Nephron progenitor cell (in vitro differentiated cells): ENCODE results near the gene FGG.

Experiments used
- DNase-seq: peaks from one replicate; pipeline ENCODE4 v3.0.0; 2021
- H3K27ac Mint-ChIP-seq: 2 replicates; pipeline ENCODE4 v1.8.0; 2021; ENCODE audit warnings: mild to moderate bottlenecking, moderate library complexity, mixed read lengths
- H3K27me3 Mint-ChIP-seq: 2 replicates; pipeline ENCODE4 v1.8.0; 2021; ENCODE audit warnings: mild to moderate bottlenecking, low read depth, mixed read lengths; ENCODE audit not compliant: poor library complexity
- H3K36me3 Mint-ChIP-seq: 2 replicates; pipeline ENCODE4 v1.8.0; 2021; ENCODE audit warnings: low read depth, mixed read lengths
- H3K4me1 Mint-ChIP-seq: 2 replicates; pipeline ENCODE4 v1.8.0; 2021; ENCODE audit warnings: mixed read lengths
- H3K4me3 Mint-ChIP-seq: 2 replicates; pipeline ENCODE4 v1.8.0; 2021; ENCODE audit warnings: mild to moderate bottlenecking, moderate library complexity, mixed read lengths
- H3K9me3 Mint-ChIP-seq: 2 replicates; pipeline ENCODE4 v1.8.0; 2021; ENCODE audit warnings: mild to moderate bottlenecking, moderate library complexity, mixed read lengths
- CTCF ChIP-seq: fragments of 200-600 bp; sonication (generic); IDR thresholded peaks from 2 replicates; pipeline ENCODE4 v1.5.0; 2021; ENCODE audit warnings: antibody characterized with exemption

Gene FGG

GRCh38 chr4:154623995-154624394, 11.5 kb upstream of the FGG start:
- H3K27me3 Mint-ChIP-seq: peaks cover 24% of the 10 kb centered on the region
- H3K36me3 Mint-ChIP-seq: no peaks in the 10 kb centered on the region
- no peak for DNase-seq
- H3K4me1 Mint-ChIP-seq: peaks cover 5% of the 10 kb centered on the region
- H3K4me3 Mint-ChIP-seq: no peak overlapping the region
- TF ChIP-seq CTCF: no peak
- no peaks in the 10 kb centered on the region for H3K9me3 Mint-ChIP-seq
- H3K27ac Mint-ChIP-seq: no peak overlapping the region

- Mint-ChIP-seq H3K4me3 (no peak overlapping the region), H3K27me3 (peaks cover 24% of the 10 kb centered on the region), H3K27ac (no peak overlapping the region), H3K36me3 (no peaks in the 10 kb centered on the region), H3K4me1 (peaks cover 5% of the 10 kb centered on the region), H3K9me3 (no peaks in the 10 kb centered on the region)
- TF ChIP-seq CTCF: no peak
- no peak for DNase-seq
These were observed 11.0 kb upstream of the FGG start for GRCh38 chr4:154623436-154623835.

GRCh38 chr4:154622598-154622997, 10.1 kb upstream of the FGG start:
- peaks cover 5% of the 10 kb centered on the region for H3K4me1 Mint-ChIP-seq
- H3K36me3 Mint-ChIP-seq: no peaks in the 10 kb centered on the region
- no peak overlapping the region for H3K27ac Mint-ChIP-seq
- TF ChIP-seq CTCF: peak; percentile 57
- no peak overlapping the region for H3K4me3 Mint-ChIP-seq
- H3K9me3 Mint-ChIP-seq: no peaks in the 10 kb centered on the region
- peaks cover 24% of the 10 kb centered on the region for H3K27me3 Mint-ChIP-seq
- peak; percentile 18 for DNase-seq

- Mint-ChIP-seq H3K36me3 (no peaks in the 10 kb centered on the region), H3K9me3 (no peaks in the 10 kb centered on the region), H3K4me1 (no peaks in the 10 kb centered on the region), H3K4me3 (no peak overlapping the region), H3K27ac (no peak overlapping the region), H3K27me3 (peaks cover 21% of the 10 kb centered on the region)
- TF ChIP-seq CTCF: no peak
- no peak for DNase-seq
These were observed 7.7 kb upstream of the FGG start for GRCh38 chr4:154620111-154620510.

- Mint-ChIP-seq H3K9me3 (no peaks in the 10 kb centered on the region), H3K27me3 (peaks cover 12% of the 10 kb centered on the region), H3K27ac (no peak overlapping the region), H3K4me1 (no peaks in the 10 kb centered on the region), H3K4me3 (no peak overlapping the region), H3K36me3 (no peaks in the 10 kb centered on the region)
- peak; percentile 61 for TF ChIP-seq CTCF
- peak; percentile 38 for DNase-seq
These were observed 6.4 kb upstream of the FGG start for GRCh38 chr4:154618708-154619315.

- no peak for DNase-seq
- Mint-ChIP-seq H3K27ac (no peak overlapping the region), H3K9me3 (no peaks in the 10 kb centered on the region), H3K4me1 (no peaks in the 10 kb centered on the region), H3K36me3 (no peaks in the 10 kb centered on the region), H3K4me3 (no peak overlapping the region), H3K27me3 (peaks cover 10% of the 10 kb centered on the region)
- no peak for TF ChIP-seq CTCF
These were observed 5.4 kb upstream of the FGG start for GRCh38 chr4:154617820-154618317.
